ENCODE results near the gene KCNH8. TPM values are rescaled to one million over a fixed set of nuclear protein-coding genes. Genes with fewer than 3 reads are reported as not detected.

The KCNH8 gene
- total and polyA plus RNA-seq, 2 of the 4 experiments (the other 2 are of a cell fraction), result not detected

DNA sequence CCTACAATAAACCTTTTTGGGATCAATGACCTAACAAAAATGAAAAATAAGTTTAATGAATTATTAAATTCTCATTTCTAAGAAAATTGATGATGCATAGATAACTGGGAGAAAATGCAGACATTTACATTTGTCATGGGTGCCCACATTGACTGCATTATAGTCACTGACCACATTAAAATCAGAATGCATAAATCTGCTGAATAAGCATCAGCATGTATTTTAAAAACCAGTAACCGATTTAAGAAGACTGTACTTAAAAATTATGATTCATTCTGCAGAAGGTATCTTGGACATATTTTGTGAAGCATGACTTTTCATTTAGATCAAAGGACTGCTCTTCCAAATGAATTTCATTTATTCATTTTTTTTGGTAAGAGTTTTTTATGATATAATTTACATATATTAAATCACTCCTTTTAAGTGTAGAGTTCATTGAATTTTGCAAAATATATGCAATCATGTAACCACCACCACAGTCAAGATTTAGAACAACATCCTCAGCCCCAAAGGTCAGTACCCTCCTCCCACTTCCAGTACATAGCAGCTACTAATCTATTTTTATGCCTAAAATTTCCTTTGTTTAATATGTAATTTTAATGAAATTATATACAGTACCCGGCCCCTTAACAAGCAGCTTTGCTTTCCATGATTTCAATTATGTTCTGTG, 11.8 kb downstream of the KCNH8 start:
- in situ Hi-C loops (cut with MboI; ENCODE audit: low sequenced_read_pairs) (no loop called here), dilution Hi-C loops (cut with HindIII; ENCODE audit: low sequenced_read_pairs, unreplicated experiment) (no loop called here), intact Hi-C loops (cut with micrococcal nuclease) (no loop called here)
- H3K27ac ChIP-seq (ENCODE audit: insufficient read depth, low read length), result no peak overlapping the region
- no peaks in the 10 kb centered on the region for H3K9me1 ChIP-seq (ENCODE audit: insufficient read depth, low read length)
- no peak overlapping the region for H3K9ac ChIP-seq (ENCODE audit: low read depth, low read length)
- no peak overlapping the region for H2BK120ac ChIP-seq (ENCODE audit: low read depth, low read length)
- H3K27me3 ChIP-seq (ENCODE audit: control insufficient read depth, insufficient read depth, low read length), result no peaks in the 10 kb centered on the region
- H2AFZ ChIP-seq (replicated peaks; ENCODE audit: low read length, poor library complexity), result no peak overlapping the region
- H2BK5ac ChIP-seq (ENCODE audit: low read depth, low read length, poor library complexity, severe bottlenecking), result no peak overlapping the region
- H2BK15ac ChIP-seq (ENCODE audit: low read depth, low read length), result no peak overlapping the region
- no peak overlapping the region for H2AK5ac ChIP-seq (ENCODE audit: low read depth, low read length)
- no peaks in the 10 kb centered on the region for H4K20me1 ChIP-seq (ENCODE audit: insufficient read depth, low read length)
- no TSS peak for BruUV-seq (replicated peaks)
- no peak for DNase-seq
- H3K36me3 ChIP-seq (ENCODE audit: control insufficient read depth, insufficient read depth, low read length), result no peaks in the 10 kb centered on the region
- WGBS, 2 experiments (ENCODE audit: extremely low coverage in 2 of 2, insufficient read length in 1 of 2), result no CpG with 5 or more reads among the region's 2 CpGs
- H3K4me1 ChIP-seq (ENCODE audit: control insufficient read depth, insufficient read depth, low read length), result no peaks in the 10 kb centered on the region
- no peaks in the 10 kb centered on the region for H3K9me3 ChIP-seq (ENCODE audit: control insufficient read depth, insufficient read depth, low read length)
- no peak overlapping the region for H3K23ac ChIP-seq (ENCODE audit: low read depth, low read length)
- no peak overlapping the region for H2BK20ac ChIP-seq (ENCODE audit: low read depth, low read length)
- H4K91ac ChIP-seq (ENCODE audit: insufficient read depth, low read depth, low read length), result no peak overlapping the region
- no peak overlapping the region for H2AK9ac ChIP-seq (replicated peaks; ENCODE audit: low read depth, low read length, poor library complexity)
- H4K5ac ChIP-seq (ENCODE audit: low read depth, low read length), result no peak overlapping the region
- no peak overlapping the region for H3K56ac ChIP-seq (ENCODE audit: extremely low read depth, insufficient read depth, low read length)
- TF ChIP-seq MAFK (IDR thresholded peaks at IDR 0.05; ENCODE audit: low read depth, low read length) (peak; percentile 60), POLR2A (IDR thresholded peaks at IDR 0.05; ENCODE audit: low read depth, low read length) (no peak), NFE2L2 (IDR thresholded peaks at IDR 0.05; ENCODE audit: low read depth, low read length) (no peak), RFX5 (IDR thresholded peaks at IDR 0.05; ENCODE audit: low read depth, low read length) (no peak), FOS (IDR thresholded peaks at IDR 0.05; ENCODE audit: low read depth, low read length) (no peak)
- TF ChIP-seq, protein P1, sequence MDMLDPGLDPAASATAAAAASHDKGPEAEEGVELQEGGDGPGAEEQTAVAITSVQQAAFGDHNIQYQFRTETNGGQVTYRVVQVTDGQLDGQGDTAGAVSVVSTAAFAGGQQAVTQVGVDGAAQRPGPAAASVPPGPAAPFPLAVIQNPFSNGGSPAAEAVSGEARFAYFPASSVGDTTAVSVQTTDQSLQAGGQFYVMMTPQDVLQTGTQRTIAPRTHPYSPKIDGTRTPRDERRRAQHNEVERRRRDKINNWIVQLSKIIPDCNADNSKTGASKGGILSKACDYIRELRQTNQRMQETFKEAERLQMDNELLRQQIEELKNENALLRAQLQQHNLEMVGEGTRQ (IDR thresholded peaks at IDR 0.05; ENCODE audit: low read depth, low read length), result no peak
- TF ChIP-seq, protein P2, sequence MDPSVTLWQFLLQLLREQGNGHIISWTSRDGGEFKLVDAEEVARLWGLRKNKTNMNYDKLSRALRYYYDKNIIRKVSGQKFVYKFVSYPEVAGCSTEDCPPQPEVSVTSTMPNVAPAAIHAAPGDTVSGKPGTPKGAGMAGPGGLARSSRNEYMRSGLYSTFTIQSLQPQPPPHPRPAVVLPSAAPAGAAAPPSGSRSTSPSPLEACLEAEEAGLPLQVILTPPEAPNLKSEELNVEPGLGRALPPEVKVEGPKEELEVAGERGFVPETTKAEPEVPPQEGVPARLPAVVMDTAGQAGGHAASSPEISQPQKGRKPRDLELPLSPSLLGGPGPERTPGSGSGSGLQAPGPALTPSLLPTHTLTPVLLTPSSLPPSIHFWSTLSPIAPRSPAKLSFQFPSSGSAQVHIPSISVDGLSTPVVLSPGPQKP (IDR thresholded peaks at IDR 0.05; ENCODE audit: borderline replicate concordance, low read depth, low read length), result no peak
- H3K4me2 ChIP-seq (ENCODE audit: low read depth, low read length), result no peak overlapping the region
- CTCF ChIA-PET, result interaction anchor here (0.5 kb wide), 1 partner anchor 99 kb away, joined by 3 read pairs; no protein-coding TSS in a partner anchor
- no peak overlapping the region for H3K14ac ChIP-seq (replicated peaks; ENCODE audit: low read depth, low read length)
- ATAC-seq (ENCODE audit: low read depth), result no peak
- POLR2A ChIA-PET (ENCODE audit: unreplicated experiment), result no interaction called here
- no peaks in the 10 kb centered on the region for H3K79me1 ChIP-seq (ENCODE audit: low read depth in 1 of 2, low read length in 2 of 2)
- no peak overlapping the region for H3K4ac ChIP-seq (ENCODE audit: low read depth, low read length)
- no peak overlapping the region for H3K18ac ChIP-seq (ENCODE audit: low read depth, low read length)
- no peak overlapping the region for H4K8ac ChIP-seq (ENCODE audit: low read depth in 2 of 2, low read length in 2 of 2)
- no peak overlapping the region for H3K4me3 ChIP-seq (ENCODE audit: insufficient read depth, low read depth, low read length)
